Adipocyte (in vitro differentiated cells): Measurements from ENCODE around the gene PRKCD.

ENCODE experiments used
- DNase-seq: peaks from one replicate; pipeline ENCODE4 v3.0.0-alpha.2; 2015; ENCODE audit warnings: low read depth
- H3K27me3 ChIP-seq: replicated peaks from 2 replicates; pipeline ENCODE4 v1.7.0; 2013; ENCODE audit warnings: mild to moderate bottlenecking, low read length, moderate library complexity; ENCODE audit not compliant: control insufficient read depth, insufficient read depth
- H3K36me3 ChIP-seq: 2 replicates; pipeline ENCODE4 v1.7.0; 2013; ENCODE audit warnings: low read length, mild to moderate bottlenecking, moderate library complexity; ENCODE audit not compliant: control insufficient read depth, insufficient read depth, severe bottlenecking
- H3K4me1 ChIP-seq: 2 replicates; pipeline ENCODE4 v1.7.0; 2013; ENCODE audit warnings: mild to moderate bottlenecking, low read length, moderate library complexity; ENCODE audit not compliant: control insufficient read depth, insufficient read depth
- H3K4me3 ChIP-seq: 2 replicates; pipeline ENCODE4 v1.7.0; 2013; ENCODE audit warnings: mild to moderate bottlenecking, low read length, moderate library complexity
- H3K9ac ChIP-seq: 2 replicates; pipeline ENCODE4 v1.7.0; 2013; ENCODE audit warnings: mild to moderate bottlenecking, low read length, moderate library complexity
- H3K9me3 ChIP-seq: 2 replicates; pipeline ENCODE4 v1.7.0; 2013; ENCODE audit warnings: mild to moderate bottlenecking, low read length, moderate library complexity; ENCODE audit not compliant: control insufficient read depth

The PRKCD gene

DNA sequence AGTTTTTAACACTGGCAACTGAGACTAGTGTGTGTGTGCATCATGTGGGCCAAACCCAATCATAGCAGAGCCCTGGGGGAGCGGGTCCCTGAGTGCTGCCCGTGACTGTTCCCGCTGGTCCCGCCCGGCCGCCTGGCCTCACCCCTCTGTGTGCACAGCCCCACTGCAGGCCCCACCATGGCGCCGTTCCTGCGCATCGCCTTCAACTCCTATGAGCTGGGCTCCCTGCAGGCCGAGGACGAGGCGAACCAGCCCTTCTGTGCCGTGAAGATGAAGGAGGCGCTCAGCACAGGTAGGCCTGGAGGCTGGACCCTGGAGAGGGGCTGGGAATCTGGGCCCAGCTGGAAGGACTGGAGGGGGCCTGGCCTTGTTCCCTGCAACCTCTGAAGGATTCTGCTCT is 17.2 kb downstream of the PRKCD start:
- Histone ChIP-seq H3K4me1 (no peaks in the 10 kb centered on the region), H3K27me3 (no peaks in the 10 kb centered on the region), H3K36me3 (peaks cover 54% of the 10 kb centered on the region), H3K9ac (no peak overlapping the region), H3K4me3 (no peak overlapping the region), H3K9me3 (no peaks in the 10 kb centered on the region)
- DNase-seq, result no peak

DNA sequence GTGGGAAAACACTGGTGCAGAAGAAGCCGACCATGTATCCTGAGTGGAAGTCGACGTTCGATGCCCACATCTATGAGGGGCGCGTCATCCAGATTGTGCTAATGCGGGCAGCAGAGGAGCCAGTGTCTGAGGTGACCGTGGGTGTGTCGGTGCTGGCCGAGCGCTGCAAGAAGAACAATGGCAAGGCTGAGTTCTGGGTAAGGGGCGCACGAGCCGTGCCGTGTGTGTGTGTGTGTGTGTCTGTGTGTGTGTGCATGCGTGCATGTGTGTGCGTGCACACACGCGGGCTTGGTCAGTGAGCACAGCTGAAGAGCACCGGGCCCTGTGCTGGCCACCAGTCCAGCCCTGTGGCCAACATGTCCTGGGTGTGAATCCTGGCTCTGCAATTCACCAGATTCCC is 18.6 kb downstream of the PRKCD start:
- no peaks in the 10 kb centered on the region for H3K27me3 ChIP-seq
- no peak for DNase-seq

DNA sequence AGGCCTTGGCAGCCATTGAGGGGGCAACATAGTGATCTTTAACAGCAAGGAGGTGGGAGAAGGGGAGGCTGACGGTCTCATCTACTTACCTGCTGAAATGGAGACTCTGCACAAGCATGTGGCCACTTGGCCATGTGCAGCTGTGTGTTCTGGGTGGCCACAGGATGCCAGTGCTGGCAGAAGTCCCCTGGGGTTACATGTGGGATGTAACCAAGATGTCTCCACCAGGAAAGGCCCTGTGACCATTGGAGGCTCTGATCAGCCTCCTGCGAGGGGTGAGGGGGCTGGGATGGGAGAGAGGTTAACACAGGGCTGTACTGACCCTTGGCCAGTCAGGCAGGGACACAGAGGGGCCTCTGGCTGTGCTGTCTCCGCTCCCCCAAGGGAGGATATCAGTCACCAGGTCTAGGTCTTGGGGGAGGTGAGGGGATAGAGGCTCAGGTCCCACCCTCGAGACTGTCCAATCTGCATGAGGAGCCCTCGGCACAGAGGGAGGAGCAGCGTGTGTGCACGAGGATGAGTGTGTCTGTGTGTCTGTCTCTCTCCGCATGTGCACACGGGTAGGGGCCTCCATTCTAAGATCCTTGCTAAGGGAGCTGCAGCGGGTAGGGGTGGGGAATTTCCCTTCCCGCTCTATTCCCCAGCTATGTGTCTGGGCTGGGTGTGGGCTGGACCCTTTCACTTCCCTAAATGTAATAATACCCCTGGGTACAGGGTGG is 19.5 kb downstream of the PRKCD start:
- Histone ChIP-seq H3K36me3 (peaks cover 61% of the 10 kb centered on the region), H3K27me3 (no peaks in the 10 kb centered on the region), H3K9me3 (no peaks in the 10 kb centered on the region), H3K9ac (no peak overlapping the region), H3K4me3 (no peak overlapping the region), H3K4me1 (no peaks in the 10 kb centered on the region)
- DNase-seq, result no peak

More for the DNA sequence above, 18.6 kb downstream of the PRKCD start:
- Histone ChIP-seq H3K4me3 (no peak overlapping the region), H3K9me3 (no peaks in the 10 kb centered on the region), H3K9ac (no peak overlapping the region), H3K4me1 (no peaks in the 10 kb centered on the region), H3K36me3 (peaks cover 53% of the 10 kb centered on the region)

DNA sequence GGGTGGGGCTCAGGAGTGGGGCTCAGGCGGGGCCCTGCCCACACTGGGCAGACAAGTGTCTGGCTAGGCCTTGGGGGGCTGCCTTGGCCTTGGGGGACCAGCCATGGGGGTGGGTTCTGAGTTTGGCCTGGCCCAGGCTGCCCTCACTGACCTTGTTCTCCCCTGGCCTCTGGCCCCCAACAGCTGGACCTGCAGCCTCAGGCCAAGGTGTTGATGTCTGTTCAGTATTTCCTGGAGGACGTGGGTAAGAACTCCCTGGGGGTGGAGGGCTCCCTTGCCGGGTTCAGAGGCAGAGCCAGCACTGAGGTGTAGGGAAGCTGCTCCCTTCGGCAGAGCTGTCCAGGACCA is 20.0 kb downstream of the PRKCD start:
- DNase-seq, result no peak
- H3K4me3 ChIP-seq, result no peak overlapping the region

DNA sequence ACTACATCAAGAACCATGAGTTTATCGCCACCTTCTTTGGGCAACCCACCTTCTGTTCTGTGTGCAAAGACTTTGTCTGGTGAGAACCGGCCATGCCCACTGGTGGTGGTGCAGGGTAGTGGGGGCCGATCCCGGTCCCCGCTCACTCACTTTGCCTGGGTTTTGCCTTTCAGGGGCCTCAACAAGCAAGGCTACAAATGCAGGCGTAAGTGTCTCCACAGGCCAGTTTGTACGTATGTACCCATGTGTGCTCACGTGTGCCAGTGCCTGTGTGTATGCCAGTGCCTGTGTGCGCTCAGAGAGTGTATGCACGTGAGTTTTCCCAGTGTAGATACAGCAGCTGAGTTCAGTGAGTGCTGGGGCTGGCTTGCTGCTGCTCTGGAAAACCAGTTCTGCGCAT is 20.5 kb downstream of the PRKCD start:
- H3K4me1 ChIP-seq, result no peaks in the 10 kb centered on the region
- peaks cover 70% of the 10 kb centered on the region for H3K36me3 ChIP-seq
- DNase-seq, result no peak
- H3K9me3 ChIP-seq, result no peaks in the 10 kb centered on the region
- H3K27me3 ChIP-seq, result no peaks in the 10 kb centered on the region
- no peak overlapping the region for H3K9ac ChIP-seq
- no peak overlapping the region for H3K4me3 ChIP-seq

More for the DNA sequence above, 20.0 kb downstream of the PRKCD start:
- Histone ChIP-seq H3K36me3 (peaks cover 66% of the 10 kb centered on the region), H3K27me3 (no peaks in the 10 kb centered on the region), H3K4me1 (no peaks in the 10 kb centered on the region), H3K9ac (no peak overlapping the region), H3K9me3 (no peaks in the 10 kb centered on the region)

DNA sequence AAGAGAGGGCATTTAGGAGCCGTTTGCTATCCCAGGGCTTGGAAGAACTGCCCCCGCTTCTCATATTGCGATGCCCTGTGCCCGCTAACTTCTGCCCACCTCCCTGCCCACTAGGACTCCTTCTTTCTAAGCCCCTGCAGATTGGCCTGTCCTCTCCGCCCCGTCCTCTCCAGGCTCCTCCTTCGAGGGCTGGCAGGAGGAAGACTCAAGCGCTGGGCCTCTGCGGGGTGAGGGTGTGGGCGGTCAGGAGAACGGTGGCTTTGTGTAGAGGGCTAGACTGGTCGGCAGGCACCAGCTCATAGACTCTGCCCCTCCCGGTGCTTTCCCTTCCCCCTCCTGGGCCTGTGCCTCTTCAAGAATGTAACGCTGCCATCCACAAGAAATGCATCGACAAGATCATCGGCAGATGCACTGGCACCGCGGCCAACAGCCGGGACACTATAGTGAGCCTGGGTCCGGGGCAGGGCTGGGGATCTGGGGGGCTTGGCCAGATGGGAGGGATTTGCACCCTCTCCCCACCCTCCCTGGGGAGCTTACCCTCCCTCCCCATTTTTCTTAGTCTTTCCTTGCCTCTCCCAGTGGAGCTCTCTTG is 21.9 kb downstream of the PRKCD start:
- DNase-seq, result no peak
- peaks cover 82% of the 10 kb centered on the region for H3K36me3 ChIP-seq
- no peaks in the 10 kb centered on the region for H3K27me3 ChIP-seq
- no peaks in the 10 kb centered on the region for H3K4me1 ChIP-seq
- H3K9me3 ChIP-seq, result no peaks in the 10 kb centered on the region
- no peak overlapping the region for H3K9ac ChIP-seq
- no peak overlapping the region for H3K4me3 ChIP-seq

DNA sequence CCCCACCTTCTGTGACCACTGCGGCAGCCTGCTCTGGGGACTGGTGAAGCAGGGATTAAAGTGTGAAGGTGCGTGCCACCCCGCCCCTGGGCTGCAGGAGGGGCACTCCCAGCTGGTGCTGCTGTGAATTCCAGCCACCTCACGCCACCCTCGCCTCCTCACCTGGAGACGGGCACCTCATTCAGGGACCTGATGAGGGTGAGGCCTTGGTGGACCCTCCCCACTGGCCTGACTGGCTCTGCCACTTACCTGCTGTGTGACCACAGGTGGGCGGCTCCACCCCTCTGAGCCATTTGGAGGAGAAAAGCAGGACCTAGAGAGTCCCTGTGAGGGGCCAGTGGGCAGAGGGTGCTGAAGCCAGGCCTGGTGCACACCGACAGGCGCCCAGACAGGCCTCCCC is 22.5 kb downstream of the PRKCD start:
- no peaks in the 10 kb centered on the region for H3K4me1 ChIP-seq
- no peaks in the 10 kb centered on the region for H3K27me3 ChIP-seq
- no peak overlapping the region for H3K9ac ChIP-seq
- no peaks in the 10 kb centered on the region for H3K9me3 ChIP-seq
- DNase-seq, result no peak
- no peak overlapping the region for H3K4me3 ChIP-seq
- peaks cover 82% of the 10 kb centered on the region for H3K36me3 ChIP-seq

DNA sequence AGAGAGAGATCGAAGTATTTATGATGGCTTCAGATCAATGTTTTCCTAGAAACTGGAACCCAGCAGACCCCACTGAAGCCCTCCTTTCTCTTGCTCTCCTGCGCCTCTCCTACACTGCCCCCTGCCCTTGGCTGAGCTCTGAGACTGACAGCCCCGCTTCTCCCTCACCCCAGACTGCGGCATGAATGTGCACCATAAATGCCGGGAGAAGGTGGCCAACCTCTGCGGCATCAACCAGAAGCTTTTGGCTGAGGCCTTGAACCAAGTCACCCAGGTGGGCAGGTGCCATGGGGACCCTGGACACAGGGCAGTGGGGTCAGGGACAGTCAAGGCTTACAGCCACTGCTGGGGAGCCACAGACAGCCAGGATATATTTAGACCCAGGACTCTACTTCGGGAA is 23.7 kb downstream of the PRKCD start:
- no peaks in the 10 kb centered on the region for H3K9me3 ChIP-seq
- no peak overlapping the region for H3K9ac ChIP-seq
- H3K4me1 ChIP-seq, result no peaks in the 10 kb centered on the region
- H3K27me3 ChIP-seq, result no peaks in the 10 kb centered on the region
- H3K4me3 ChIP-seq, result no peak overlapping the region
- no peak for DNase-seq
- peaks cover 82% of the 10 kb centered on the region for H3K36me3 ChIP-seq

DNA sequence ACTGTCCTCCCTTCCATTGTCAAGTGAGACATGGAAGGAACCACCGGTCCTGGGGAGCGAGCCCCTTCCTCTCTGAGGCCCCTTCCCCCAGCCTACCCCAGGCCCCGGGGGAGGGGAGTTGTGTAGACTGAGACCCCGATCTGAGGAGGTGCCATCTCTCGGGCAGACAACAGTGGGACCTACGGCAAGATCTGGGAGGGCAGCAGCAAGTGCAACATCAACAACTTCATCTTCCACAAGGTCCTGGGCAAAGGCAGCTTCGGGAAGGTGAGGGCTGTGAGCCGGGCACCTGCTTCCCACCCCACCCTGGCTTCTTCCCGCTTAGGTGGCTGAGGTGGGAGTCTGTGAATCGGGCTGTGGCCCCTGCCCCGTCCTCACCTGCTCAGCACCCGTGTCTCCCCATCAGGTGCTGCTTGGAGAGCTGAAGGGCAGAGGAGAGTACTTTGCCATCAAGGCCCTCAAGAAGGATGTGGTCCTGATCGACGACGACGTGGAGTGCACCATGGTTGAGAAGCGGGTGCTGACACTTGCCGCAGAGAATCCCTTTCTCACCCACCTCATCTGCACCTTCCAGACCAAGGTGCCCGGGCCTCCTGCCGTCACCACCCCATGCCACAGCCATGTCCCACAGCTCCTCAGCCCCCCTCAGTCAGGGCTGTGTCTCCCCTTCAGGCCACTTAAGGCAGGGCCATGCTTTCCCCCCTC is 24.9 kb downstream of the PRKCD start:
- Histone ChIP-seq H3K27me3 (no peaks in the 10 kb centered on the region), H3K9ac (no peak overlapping the region), H3K9me3 (no peaks in the 10 kb centered on the region), H3K36me3 (peaks cover 87% of the 10 kb centered on the region), H3K4me1 (no peaks in the 10 kb centered on the region), H3K4me3 (no peak overlapping the region)
- DNase-seq, result no peak

DNA sequence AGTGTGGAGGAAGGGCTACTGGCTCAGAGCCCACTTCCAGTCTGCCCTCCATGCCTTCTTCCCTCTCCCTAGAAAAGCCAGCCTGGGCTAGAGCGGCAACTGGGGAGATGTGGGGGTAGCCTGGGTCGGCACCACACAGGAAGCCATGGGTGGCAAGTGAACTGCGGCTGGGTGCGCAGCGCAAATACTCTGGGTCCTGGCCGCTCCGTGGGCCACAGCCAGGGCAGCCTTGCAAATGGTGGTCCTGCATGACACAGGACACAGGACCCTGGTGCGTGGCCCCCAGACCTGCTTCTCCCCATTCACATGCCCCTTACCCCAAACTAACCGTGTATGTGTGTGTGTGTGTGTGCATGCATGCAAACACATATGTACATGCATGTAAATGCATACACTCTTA is 25.7 kb downstream of the PRKCD start:
- DNase-seq, result no peak
- H3K36me3 ChIP-seq, result peaks cover 85% of the 10 kb centered on the region
- no peaks in the 10 kb centered on the region for H3K4me1 ChIP-seq
- H3K4me3 ChIP-seq, result no peak overlapping the region
- H3K9ac ChIP-seq, result no peak overlapping the region
- H3K27me3 ChIP-seq, result no peaks in the 10 kb centered on the region
- no peaks in the 10 kb centered on the region for H3K9me3 ChIP-seq

DNA sequence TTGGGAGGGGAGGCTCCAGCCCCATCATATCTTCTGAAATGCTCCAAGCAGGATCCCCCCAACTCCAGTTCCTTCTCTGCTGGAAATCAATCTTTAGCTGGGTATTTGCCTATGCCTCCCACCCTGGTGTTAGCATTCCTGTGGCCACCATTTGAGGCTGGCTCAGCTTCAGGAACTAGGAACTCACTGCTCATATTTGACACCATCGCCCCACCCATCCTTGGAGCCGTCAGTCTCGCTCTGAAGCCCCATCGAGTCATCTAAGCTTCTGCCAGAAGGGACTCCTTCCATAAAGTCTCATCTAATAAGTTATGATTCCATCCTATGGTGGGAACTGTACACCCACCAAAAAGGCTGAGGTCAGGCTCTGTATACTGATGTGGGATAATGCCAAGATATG is 26.4 kb downstream of the PRKCD start:
- Histone ChIP-seq H3K4me3 (no peak overlapping the region), H3K4me1 (no peaks in the 10 kb centered on the region), H3K9ac (no peak overlapping the region), H3K36me3 (peaks cover 84% of the 10 kb centered on the region), H3K9me3 (no peaks in the 10 kb centered on the region), H3K27me3 (no peaks in the 10 kb centered on the region)
- DNase-seq, result no peak
